Measurements from ENCODE around the gene C3orf38. TPM values are rescaled to one million over a fixed set of nuclear protein-coding genes. Genes with fewer than 3 reads are reported as not detected.

C3orf38 gene
- total and polyA plus RNA-seq, 8 donors: 17.6 to 30.1 (median 27.4) TPM

GRCh38 chr3:88150806-88151205 lies 1.0 kb downstream of the C3orf38 start:
- no peak for ATAC-seq
- Histone ChIP-seq H3K4me3 (peak overlapping the region; percentile 82 to 93), H3K36me3 (peaks cover 0 to 27% of the 10 kb centered on the region in 2 donors), H3K4me1 (peaks cover 14 to 46% of the 10 kb centered on the region in 2 donors), H3K27ac (peak overlapping the region; percentile 91 to 98), H3K27me3 (no peaks in the 10 kb centered on the region), H3K9me3 (no peaks in the 10 kb centered on the region)
- peak in 1 of 4 donors; percentile 2 for DNase-seq
- TF ChIP-seq CTCF (IDR thresholded peaks at IDR 0.05): no peak
- intact Hi-C loops (cut with DNase I): no loop called here

GRCh38 chr3:88151358-88151757 lies 1.6 kb downstream of the C3orf38 start:
- Histone ChIP-seq H3K27me3 (no peaks in the 10 kb centered on the region), H3K4me3 (peak overlapping the region; percentile 82 to 93), H3K9me3 (no peaks in the 10 kb centered on the region), H3K4me1 (peaks cover 14 to 46% of the 10 kb centered on the region in 2 donors), H3K36me3 (peaks cover 0 to 32% of the 10 kb centered on the region in 2 donors), H3K27ac (peak overlapping the region in 1 of 2 donors; percentile 98)
- intact Hi-C loops (cut with DNase I): no loop called here
- DNase-seq (no peak), ATAC-seq (no peak)
- TF ChIP-seq CTCF (IDR thresholded peaks at IDR 0.05): no peak

GRCh38 chr3:88152841-88153240 lies 3.1 kb downstream of the C3orf38 start:
- Histone ChIP-seq H3K4me3 (no peak overlapping the region), H3K4me1 (peaks cover 14 to 42% of the 10 kb centered on the region in 2 donors), H3K9me3 (no peaks in the 10 kb centered on the region), H3K27ac (no peak overlapping the region), H3K27me3 (no peaks in the 10 kb centered on the region), H3K36me3 (peaks cover 0 to 45% of the 10 kb centered on the region in 2 donors)
- DNase-seq (no peak), ATAC-seq (no peak)
- TF ChIP-seq CTCF (IDR thresholded peaks at IDR 0.05): no peak
- intact Hi-C loops (cut with DNase I): no loop called here

GRCh38 chr3:88166419-88166971 lies 16.7 kb downstream of the C3orf38 start:
- Histone ChIP-seq H3K4me3 (no peak overlapping the region), H3K4me1 (no peaks in the 10 kb centered on the region), H3K9me3 (no peaks in the 10 kb centered on the region), H3K36me3 (peaks cover 0 to 6% of the 10 kb centered on the region in 2 donors), H3K27me3 (no peaks in the 10 kb centered on the region), H3K27ac (no peak overlapping the region)
- DNase-seq: no peak
- TF ChIP-seq CTCF (IDR thresholded peaks at IDR 0.05): no peak
- no peak for ATAC-seq
- intact Hi-C loops (cut with DNase I): no loop called here

GRCh38 chr3:88167173-88167572 lies 17.4 kb downstream of the C3orf38 start:
- Histone ChIP-seq H3K4me3 (no peak overlapping the region), H3K27me3 (no peaks in the 10 kb centered on the region), H3K36me3 (peaks cover 0 to 4% of the 10 kb centered on the region in 2 donors), H3K4me1 (no peaks in the 10 kb centered on the region), H3K9me3 (no peaks in the 10 kb centered on the region), H3K27ac (no peak overlapping the region)
- intact Hi-C loops (cut with DNase I): no loop called here
- TF ChIP-seq CTCF (IDR thresholded peaks at IDR 0.05): no peak
- ATAC-seq (no peak), DNase-seq (no peak)

All from left lung (tissue), 10 donors.